H1 (cell line): ENCODE results near the gene VGLL4. TPM values are rescaled to one million over a fixed set of nuclear protein-coding genes. Genes with fewer than 3 reads are reported as not detected.

Experiments
- CTCF ChIA-PET: fragments of 300-600 bp; sonication (Branson Sonifier 250); formaldehyde crosslinking; loops from one replicate; lab custom pipeline; 2021; ENCODE audit not compliant: partially characterized antibody; lab: Charles Lee
- POLR2A ChIA-PET: fragments of 300-600 bp; sonication (Branson Sonifier 250); formaldehyde crosslinking; loops from one replicate; lab custom pipeline; 2021; ENCODE audit warnings: inconsistent platforms; ENCODE audit not compliant: partially characterized antibody; lab: Charles Lee
- DNase-seq, 2 experiments: peaks; one replicate each; pipeline versions ENCODE4 v3.0.0 to v3.0.0-alpha.2; 2010 to 2022; ENCODE audit warnings: low spot score in 2 of 2, low read depth in 1 of 2, mixed read lengths in 1 of 2
- FAIRE-seq: peaks from 2 replicates; lab custom pipeline; 2011; peaks lifted over from hg19 to GRCh38; lab: Jason Lieb, UNC
- H2AFZ ChIP-seq: 2 replicates; pipeline ENCODE4 v1.8.1; 2012; ENCODE audit warnings: low read length, inconsistent platforms
- H2AK5ac ChIP-seq: 2 replicates; pipeline ENCODE4 v1.6.1; 2013; ENCODE audit warnings: low read depth, low read length
- H2BK120ac ChIP-seq: replicated peaks from 2 replicates; pipeline ENCODE3; 2013; ENCODE audit warnings: low read depth, low read length, inconsistent platforms
- H2BK12ac ChIP-seq: 2 replicates; pipeline ENCODE4 v1.6.1; 2013; ENCODE audit warnings: low read depth, low read length
- H2BK15ac ChIP-seq: 2 replicates; pipeline ENCODE4 v1.6.1; 2013; ENCODE audit warnings: low read length
- H2BK20ac ChIP-seq: 2 replicates; pipeline ENCODE4 v1.6.1; 2013; ENCODE audit warnings: low read length
- H2BK5ac ChIP-seq: 2 replicates; pipeline ENCODE4 v1.6.1; 2013; ENCODE audit warnings: low read depth, low read length
- H3K14ac ChIP-seq: 2 replicates; pipeline ENCODE4 v1.6.1; 2013; ENCODE audit warnings: inconsistent platforms; ENCODE audit not compliant: insufficient read length
- H3K18ac ChIP-seq: 2 replicates; pipeline ENCODE4 v1.6.1; 2013; ENCODE audit warnings: low read length; ENCODE audit errors: extremely low read depth
- H3K23ac ChIP-seq: 2 replicates; pipeline ENCODE4 v1.6.1; 2013; ENCODE audit warnings: inconsistent platforms; ENCODE audit not compliant: insufficient read length
- H3K23me2 ChIP-seq: 2 replicates; pipeline ENCODE4 v1.6.1; 2013; ENCODE audit warnings: low read depth, low read length
- H3K27ac ChIP-seq: 2 replicates; pipeline ENCODE4 v1.6.1; 2011; ENCODE audit warnings: low read depth, low read length, inconsistent platforms
- H3K27me3 ChIP-seq, 4 experiments: replicated peaks in 1 of 4; 1 replicate in 1 of 4; 2 replicates in 3 of 4; pipeline versions ENCODE4 v1.6.1 to v1.8.1; 2011 to 2013; ENCODE audit warnings: low read length in 3 of 4, mild to moderate bottlenecking in 3 of 4, inconsistent platforms in 2 of 4, mixed read lengths in 2 of 4, moderate library complexity in 1 of 4; ENCODE audit not compliant: control insufficient read depth in 3 of 4, insufficient read depth in 3 of 4; ENCODE audit errors: extremely low read depth in 1 of 4
- H3K36me3 ChIP-seq, 4 experiments: 2 replicates each; pipeline versions ENCODE4 v1.6.1 to v1.8.1; 2011 to 2013; ENCODE audit warnings: mild to moderate bottlenecking in 4 of 4, low read length in 3 of 4, moderate library complexity in 2 of 4, control low read depth in 1 of 4, inconsistent platforms in 1 of 4; ENCODE audit not compliant: insufficient read depth in 4 of 4, control insufficient read depth in 2 of 4
- H3K4ac ChIP-seq: replicated peaks from 2 replicates; pipeline ENCODE3; 2013; ENCODE audit warnings: low read length, low read depth, mixed read lengths, inconsistent platforms; ENCODE audit not compliant: insufficient read length
- H3K4me1 ChIP-seq, 4 experiments: replicated peaks in 1 of 4; 1 replicate in 1 of 4; 2 replicates in 3 of 4; pipeline versions ENCODE4 v1.6.1 to v1.8.1; 2011 to 2013; ENCODE audit warnings: low read length in 3 of 4, inconsistent platforms in 2 of 4, mixed read lengths in 1 of 4; ENCODE audit not compliant: insufficient read depth in 4 of 4, control insufficient read depth in 3 of 4
- H3K4me2 ChIP-seq, 2 experiments: 2 replicates each; pipeline versions ENCODE4 v1.6.1 to v1.8.1; 2011 to 2013; ENCODE audit warnings: low read depth in 2 of 2, low read length in 2 of 2, control low read depth in 1 of 2, inconsistent platforms in 1 of 2, mild to moderate bottlenecking in 1 of 2; ENCODE audit not compliant: insufficient read depth in 1 of 2
- H3K4me3 ChIP-seq, 4 experiments: fragments of 200-600, 300-600 bp in 1 of 4; sonication (generic), shearing (Covaris generic), sonication (Bioruptor Twin) in 1 of 4; 2 replicates each; pipeline versions ENCODE4 v1.5.1 to v1.8.1; 2011 to 2016; ENCODE audit warnings: low read length in 4 of 4, low read depth in 3 of 4, control low read depth in 2 of 4, inconsistent platforms in 2 of 4, mild to moderate bottlenecking in 2 of 4, mixed read lengths in 1 of 4, moderate library complexity in 1 of 4; ENCODE audit not compliant: insufficient read depth in 2 of 4; ENCODE audit errors: extremely low read depth in 1 of 4
- H3K56ac ChIP-seq: replicated peaks from 2 replicates; pipeline ENCODE3; 2013; ENCODE audit warnings: low read depth, mild to moderate bottlenecking, mixed read lengths, low read length, inconsistent platforms; ENCODE audit not compliant: insufficient read length
- H3K79me1 ChIP-seq: 2 replicates; pipeline ENCODE4 v1.6.1; 2013; ENCODE audit warnings: low read depth, low read length, control low read depth
- H3K79me2 ChIP-seq, 2 experiments: 2 replicates each; pipeline versions ENCODE4 v1.6.1 to v1.8.1; 2012 to 2013; ENCODE audit warnings: low read length in 2 of 2, mild to moderate bottlenecking in 2 of 2, inconsistent platforms in 1 of 2; ENCODE audit not compliant: insufficient read depth in 2 of 2, control insufficient read depth in 1 of 2
- H3K9ac ChIP-seq, 4 experiments: replicated peaks in 1 of 4; 1 replicate in 1 of 4; 2 replicates in 3 of 4; pipeline versions ENCODE4 v1.6.1 to v1.8.1; 2011 to 2013; ENCODE audit warnings: low read depth in 3 of 4, low read length in 3 of 4, control low read depth in 2 of 4, mild to moderate bottlenecking in 2 of 4, moderate library complexity in 2 of 4, inconsistent platforms in 1 of 4; ENCODE audit errors: extremely low read depth in 1 of 4
- H3K9me3 ChIP-seq, 2 experiments: 2 replicates each; pipeline versions ENCODE4 v1.6.1 to v1.8.1; 2012 to 2013; ENCODE audit warnings: mild to moderate bottlenecking in 2 of 2, moderate library complexity in 2 of 2, control low read depth in 1 of 2, inconsistent platforms in 1 of 2, low read depth in 1 of 2, low read length in 1 of 2, mixed read lengths in 1 of 2; ENCODE audit not compliant: insufficient read depth in 2 of 2
- H4K20me1 ChIP-seq, 2 experiments: replicated peaks in 1 of 2; 2 replicates each; pipeline versions ENCODE3 to v1.8.1; 2011 to 2013; ENCODE audit warnings: inconsistent platforms in 2 of 2, low read length in 2 of 2, mild to moderate bottlenecking in 1 of 2; ENCODE audit not compliant: insufficient read depth in 2 of 2, control insufficient read depth in 1 of 2
- H4K5ac ChIP-seq: 2 replicates; pipeline ENCODE4 v1.6.1; 2013; ENCODE audit warnings: low read length, low read depth, mixed read lengths, inconsistent platforms; ENCODE audit not compliant: insufficient read length
- H4K8ac ChIP-seq: 2 replicates; pipeline ENCODE4 v1.8.0; 2013; ENCODE audit warnings: mild to moderate bottlenecking, moderate library complexity, low read length, inconsistent platforms; ENCODE audit not compliant: insufficient read depth; ENCODE audit errors: extremely low read depth
- H4K91ac ChIP-seq: replicated peaks from 2 replicates; pipeline ENCODE3; 2013; ENCODE audit warnings: low read length, mixed read lengths, inconsistent platforms; ENCODE audit not compliant: insufficient read length
- BACH1 ChIP-seq: IDR thresholded peaks from 2 replicates; pipeline ENCODE4 v1.6.1; 2012; ENCODE audit warnings: low read length, improper control_type of control experiment
- CBX5 ChIP-seq: fragments of 300-800, 300-1000 bp; sonication (generic); IDR thresholded peaks from 2 replicates; pipeline ENCODE4 v1.7.1; 2016; ENCODE audit warnings: antibody characterized with exemption, low read length, low read depth
- GABPA ChIP-seq: IDR thresholded peaks from 2 replicates; pipeline ENCODE4 v1.6.1; 2011; ENCODE audit warnings: mild to moderate bottlenecking, low read length, moderate library complexity, borderline replicate concordance; ENCODE audit not compliant: insufficient read depth
- POU5F1 ChIP-seq: IDR thresholded peaks from 2 replicates; pipeline ENCODE4 v1.6.1; 2011; ENCODE audit warnings: low read depth, mild to moderate bottlenecking, low read length, moderate library complexity
- RFX5 ChIP-seq: IDR thresholded peaks from 2 replicates; pipeline ENCODE4 v1.6.1; 2011; ENCODE audit warnings: low read depth, low read length, improper control_type of control experiment, borderline replicate concordance
- SAP30 ChIP-seq: fragments of 300-600 bp; sonication (generic); IDR thresholded peaks from 2 replicates; pipeline ENCODE4 v1.7.1; 2012; ENCODE audit warnings: low read length, moderate library complexity, mild to moderate bottlenecking, inconsistent platforms; ENCODE audit not compliant: insufficient read depth, insufficient replicate concordance
- SRF ChIP-seq: IDR thresholded peaks from 2 replicates; pipeline ENCODE4 v1.6.1; 2011; ENCODE audit warnings: mild to moderate bottlenecking, low read depth, low read length, moderate library complexity
- TAF7 ChIP-seq: optimal IDR thresholded peaks from 2 replicates; pipeline ENCODE3; 2011; ENCODE audit warnings: low read depth, mild to moderate bottlenecking, inconsistent platforms, low read length, moderate library complexity, borderline replicate concordance
- TBP ChIP-seq: IDR thresholded peaks from 2 replicates; pipeline ENCODE4 v1.6.1; 2011; ENCODE audit warnings: low read depth, low read length, improper control_type of control experiment
- TCF12 ChIP-seq: IDR thresholded peaks from 2 replicates; pipeline ENCODE4 v1.6.1; 2011; ENCODE audit warnings: low read depth, mild to moderate bottlenecking, low read length
- WGBS, 2 experiments: shearing (Covaris generic) in 1 of 2; methylation state at CpG; one replicate each; pipeline versions ENCODE4 v1.1.6 to v1.1.7; 2013 to 2015; ENCODE audit warnings: low lambda C conversion rate in 2 of 2, mixed read lengths in 2 of 2, inconsistent platforms in 1 of 2, low coverage in 1 of 2, missing lambda C conversion rate in 1 of 2; ENCODE audit not compliant: insufficient replicate concordance in 2 of 2, insufficient coverage in 1 of 2, insufficient read length in 1 of 2; ENCODE audit errors: extremely low coverage in 1 of 2, missing lambda C conversion rate in 1 of 2; 5-methylcytosine and 5-hydroxymethylcytosine counted together
- polyA plus RNA-seq, 7 experiments: library from polyadenylated mRNA; depleted of rRNA in 3 of 7; stranded (reverse) in 5 of 7; unstranded in 2 of 7; fragments of >200 nt in 5 of 7; fragments of 200-250 nt in 2 of 7; gene quantifications; 1 replicate in 5 of 7; 2 replicates in 1 of 7; 4 replicates in 1 of 7; pipeline versions ENCODE4 v1.2.1 to v1.2.3, GENCODE V29; 2011 to 2013; ENCODE audit warnings: missing spikeins in 2 of 7, mixed read lengths in 2 of 7
- total RNA-seq: library from RNA; stranded (reverse); fragmentation: NEBNext Ultra II Directional; extraction: Animal tissue kit (Norgen Biotek cat#: 25700); gene quantifications from 2 replicates; pipeline ENCODE4 v1.2.1, GENCODE V29; 2021

The VGLL4 gene
- total and polyA plus RNA-seq, 2 of the 8 experiments (the other 6 are each of a cell fraction or from before 2014, with no cell fraction given): 45.1 to 50.0 TPM

- Histone ChIP-seq H3K27me3 (no peaks in the 10 kb centered on the region), H2BK120ac (no peak overlapping the region), H4K8ac (no peak overlapping the region), H2BK12ac (no peak overlapping the region), H2BK20ac (no peak overlapping the region), H3K18ac (no peak overlapping the region), H2AFZ (no peak overlapping the region), H2BK15ac (no peak overlapping the region), H3K4me2 (no peak overlapping the region; a peak in 1 of 4 replicates), H4K91ac (no peak overlapping the region), H3K23ac (no peak overlapping the region), H3K23me2 (no peaks in the 10 kb centered on the region), H3K79me1 (peaks cover 29% of the 10 kb centered on the region), H3K4ac (no peak overlapping the region), H4K5ac (no peak overlapping the region), H3K27ac (no peak overlapping the region), H2BK5ac (no peak overlapping the region), H3K9ac (no peak overlapping the region), H3K4me1 (peaks cover 24 to 45% (median 38%) of the 10 kb centered on the region in 4 experiments), H3K4me3 (no peak overlapping the region), H3K36me3 (peaks cover 0 to 3% (median 0%) of the 10 kb centered on the region in 4 experiments; a peak in 1 of 8 replicates), H2AK5ac (no peak overlapping the region), H3K56ac (no peak overlapping the region), H3K9me3 (no peaks in the 10 kb centered on the region), H4K20me1 (peaks cover 8 to 13% of the 10 kb centered on the region in 2 experiments), H3K14ac (no peak overlapping the region), H3K79me2 (peaks cover 12 to 80% of the 10 kb centered on the region in 2 experiments)
- DNase-seq (no peak), FAIRE-seq (no peak)
- ChIA-PET POLR2A (interaction anchor here (0.9 to 1.2 kb wide), 2 partner anchors 19 to 25 kb away, joined by 3 to 4 read pairs; no protein-coding TSS in a partner anchor), CTCF (interaction anchor here (0.9 to 1.4 kb wide), 2 partner anchors 18 to 27 kb away, joined by 3 to 4 read pairs; no protein-coding TSS in a partner anchor)
- 69% methylated on average over 10 of the region's 10 CpGs; no CpG with 5 or more reads in 1 of the 2 experiments for WGBS, 2 experiments
- TF ChIP-seq TBP: no peak
- TF ChIP-seq BACH1: no peak
- no peak for TF ChIP-seq TCF12
- no peak for TF ChIP-seq TAF7
- no peak for TF ChIP-seq RFX5
- no peak for TF ChIP-seq SRF
- no peak for TF ChIP-seq CBX5
- no peak for TF ChIP-seq POU5F1
- TF ChIP-seq GABPA: no peak
- TF ChIP-seq SAP30: no peak
Measured at GRCh38 chr3:11593318-11594034, 50.2 kb downstream of the VGLL4 start.
